Suprapubic skin (tissue), 4 donors: ENCODE data around the gene STARD8. TPM values are rescaled to one million over a fixed set of nuclear protein-coding genes. Genes with fewer than 3 reads are reported as not detected.

Experiments used
- DNase-seq, 2 donors: peaks; one replicate each; pipeline ENCODE4 v3.0.0-alpha.2; 2019; ENCODE audit warnings: low spot score in 2 of 2
- H3K27ac ChIP-seq: fragments of 200-600 bp; sonication (generic); one replicate; pipeline ENCODE4 v1.5.1; 2019
- H3K27me3 ChIP-seq: fragments of 200-600 bp; sonication (generic); one replicate; pipeline ENCODE4 v1.5.1; 2019
- H3K36me3 ChIP-seq: fragments of 200-600 bp; sonication (generic); one replicate; pipeline ENCODE4 v1.5.1; 2019
- H3K4me1 ChIP-seq: fragments of 200-600 bp; sonication (generic); one replicate; pipeline ENCODE4 v1.5.1; 2019
- H3K4me3 ChIP-seq: fragments of 200-600 bp; sonication (generic); one replicate; pipeline ENCODE4 v1.5.1; 2019; ENCODE audit warnings: mild to moderate bottlenecking
- H3K9me3 ChIP-seq: fragments of 200-600 bp; sonication (generic); one replicate; pipeline ENCODE4 v1.5.1; 2019
- EP300 ChIP-seq: sonication (generic); formaldehyde crosslinking; IDR thresholded peaks from one replicate; pipeline ENCODE4 v1.6.1; 2017; ENCODE audit warnings: antibody characterized with exemption
- POLR2A ChIP-seq, 2 donors: fragments of 450-650 bp; IDR thresholded peaks; one replicate each; pipeline ENCODE4 v1.6.1; 2017; ENCODE audit warnings: antibody characterized with exemption in 2 of 2, mild to moderate bottlenecking in 2 of 2, moderate library complexity in 2 of 2
- POLR2AphosphoS5 ChIP-seq, 3 donors: sonication (generic); formaldehyde crosslinking; IDR thresholded peaks; one replicate each; pipeline ENCODE4 v1.6.1; 2017; ENCODE audit warnings: antibody characterized with exemption in 3 of 3
- WGBS: methylation state at CpG from one replicate; pipeline ENCODE4 v1.1.5; 2018; 5-methylcytosine and 5-hydroxymethylcytosine counted together
- total RNA-seq, 4 donors: library from RNA; depleted of rRNA; stranded (reverse); fragments of >200 nt; gene quantifications; one replicate each; pipeline ENCODE4 v1.1.0, GENCODE V29; 2016
- TF ChIP-seq, protein P1 (sequence below), 2 donors: fragments of 200-600 bp in 1 of 2; fragments of 450-650 bp in 1 of 2; sonication (generic) in 1 of 2; IDR thresholded peaks; one replicate each; pipeline ENCODE4 v1.5.1; 2016 to 2019; ENCODE audit warnings: antibody characterized with exemption in 2 of 2, mild to moderate bottlenecking in 1 of 2, moderate library complexity in 1 of 2

The STARD8 gene
- total RNA-seq, 4 donors from 2014 or later = 2.0 to 4.5 (median 2.3) TPM

DNA sequence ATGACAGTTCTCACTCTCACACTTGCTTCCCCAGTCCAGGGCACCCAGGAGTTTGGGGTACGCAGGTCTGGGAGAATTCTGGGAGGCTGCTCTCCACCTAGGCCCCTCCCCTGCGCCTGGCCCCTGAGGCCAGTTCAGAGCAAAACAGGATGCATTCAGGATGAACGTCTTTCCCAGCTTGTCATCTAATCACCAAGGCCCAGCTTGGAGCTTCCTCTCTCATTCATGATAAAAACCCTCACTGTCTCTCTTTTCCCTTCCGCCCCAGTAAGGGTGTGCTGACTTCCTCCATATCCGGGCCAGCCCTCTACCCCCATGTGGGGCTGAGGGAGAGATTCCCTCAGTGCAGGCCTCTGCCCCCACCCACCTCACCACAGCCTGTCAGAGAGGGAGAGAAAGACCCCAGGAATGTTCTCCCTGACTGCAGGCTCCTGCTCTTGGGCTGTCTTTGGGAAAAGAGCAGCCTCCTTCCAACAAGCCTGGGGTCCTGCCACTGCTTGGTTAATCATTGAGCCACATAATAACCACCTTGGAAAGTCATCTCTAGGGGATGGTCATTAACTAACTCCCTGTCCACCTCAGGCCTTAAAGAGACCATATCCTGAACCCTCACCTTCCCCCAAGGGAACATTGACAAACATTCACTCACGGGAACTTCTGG, 50.1 kb downstream of the STARD8 start:
- no peak overlapping the region for H3K4me3 ChIP-seq
- no peaks in the 10 kb centered on the region for H3K36me3 ChIP-seq
- H3K9me3 ChIP-seq = no peaks in the 10 kb centered on the region
- no peaks in the 10 kb centered on the region for H3K4me1 ChIP-seq
- H3K27me3 ChIP-seq = no peaks in the 10 kb centered on the region
- DNase-seq = no peak
- WGBS = 65% methylated on average over 6 of the region's 6 CpGs
- TF ChIP-seq POLR2A (IDR thresholded peaks at IDR 0.05) = no peak
- no peak for TF ChIP-seq POLR2AphosphoS5 (IDR thresholded peaks at IDR 0.05)
- no peak for TF ChIP-seq EP300
- TF ChIP-seq, protein P1, sequence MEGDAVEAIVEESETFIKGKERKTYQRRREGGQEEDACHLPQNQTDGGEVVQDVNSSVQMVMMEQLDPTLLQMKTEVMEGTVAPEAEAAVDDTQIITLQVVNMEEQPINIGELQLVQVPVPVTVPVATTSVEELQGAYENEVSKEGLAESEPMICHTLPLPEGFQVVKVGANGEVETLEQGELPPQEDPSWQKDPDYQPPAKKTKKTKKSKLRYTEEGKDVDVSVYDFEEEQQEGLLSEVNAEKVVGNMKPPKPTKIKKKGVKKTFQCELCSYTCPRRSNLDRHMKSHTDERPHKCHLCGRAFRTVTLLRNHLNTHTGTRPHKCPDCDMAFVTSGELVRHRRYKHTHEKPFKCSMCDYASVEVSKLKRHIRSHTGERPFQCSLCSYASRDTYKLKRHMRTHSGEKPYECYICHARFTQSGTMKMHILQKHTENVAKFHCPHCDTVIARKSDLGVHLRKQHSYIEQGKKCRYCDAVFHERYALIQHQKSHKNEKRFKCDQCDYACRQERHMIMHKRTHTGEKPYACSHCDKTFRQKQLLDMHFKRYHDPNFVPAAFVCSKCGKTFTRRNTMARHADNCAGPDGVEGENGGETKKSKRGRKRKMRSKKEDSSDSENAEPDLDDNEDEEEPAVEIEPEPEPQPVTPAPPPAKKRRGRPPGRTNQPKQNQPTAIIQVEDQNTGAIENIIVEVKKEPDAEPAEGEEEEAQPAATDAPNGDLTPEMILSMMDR (IDR thresholded peaks at IDR 0.05) = no peak
- no peak overlapping the region for H3K27ac ChIP-seq

DNA sequence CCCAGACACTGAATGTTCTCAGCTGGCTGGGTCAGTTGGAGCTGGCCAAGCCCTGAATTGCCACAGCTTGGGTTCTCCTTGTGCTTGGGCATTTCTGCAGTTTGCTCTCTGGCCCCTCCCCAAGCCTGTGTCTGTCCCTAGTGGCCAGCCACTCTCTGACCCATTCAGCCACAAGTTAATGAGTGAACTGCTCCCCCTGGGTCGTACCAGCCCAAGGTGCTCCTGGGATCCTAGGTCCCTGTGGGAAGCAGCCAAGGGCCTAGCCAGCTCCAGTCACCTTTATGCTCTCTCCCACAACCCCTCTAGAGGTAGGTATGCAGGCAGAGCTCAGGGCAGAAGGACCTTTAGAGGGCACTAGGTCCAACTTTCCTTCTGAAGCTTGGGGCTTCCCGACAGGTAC, 51.5 kb downstream of the STARD8 start:
- no peaks in the 10 kb centered on the region for H3K4me1 ChIP-seq

DNA sequence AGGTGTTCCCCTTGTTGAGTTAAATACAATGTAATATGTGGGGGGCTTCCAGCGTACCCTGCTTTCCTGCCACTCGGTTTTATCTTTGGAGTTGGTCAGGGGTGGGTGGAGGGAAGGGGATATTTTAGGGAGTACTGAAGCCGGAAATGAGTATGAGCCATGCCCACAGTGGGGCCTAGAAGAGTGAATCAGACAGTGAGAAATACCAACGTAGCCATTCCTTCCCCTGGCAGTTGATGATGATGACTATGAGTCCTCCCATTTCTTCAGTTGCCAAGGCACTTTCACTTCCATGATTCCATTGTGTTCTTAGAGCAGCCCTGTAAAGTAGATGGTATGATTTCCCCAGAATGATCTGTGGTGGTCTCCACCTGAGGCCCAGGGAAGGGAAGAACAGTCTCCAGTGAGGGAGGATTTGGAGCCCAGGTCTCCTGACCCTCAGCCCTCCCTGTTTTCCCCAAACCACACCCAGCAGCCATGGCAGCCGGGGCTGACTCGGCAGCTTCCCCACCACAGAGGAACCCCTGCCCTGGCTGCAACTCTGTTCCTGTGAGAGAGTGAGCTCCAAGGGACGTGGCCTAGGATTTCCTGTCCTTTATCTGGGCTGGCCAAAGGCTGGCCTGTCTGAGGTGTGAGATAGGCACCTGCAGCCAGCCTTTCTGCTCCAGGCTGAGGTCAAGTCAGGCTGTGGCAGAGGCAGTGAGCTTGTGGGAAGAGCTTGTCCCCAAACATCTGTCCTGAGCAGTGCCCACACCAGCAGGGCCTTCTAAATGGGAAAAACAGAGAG, 52.7 kb downstream of the STARD8 start:
- H3K27me3 ChIP-seq = no peaks in the 10 kb centered on the region
- H3K4me1 ChIP-seq = no peaks in the 10 kb centered on the region
- DNase-seq = no peak
- H3K4me3 ChIP-seq = no peak overlapping the region
- no peaks in the 10 kb centered on the region for H3K9me3 ChIP-seq
- no peaks in the 10 kb centered on the region for H3K36me3 ChIP-seq
- H3K27ac ChIP-seq = no peak overlapping the region
- TF ChIP-seq POLR2AphosphoS5 (IDR thresholded peaks at IDR 0.05) = no peak
- TF ChIP-seq POLR2A (IDR thresholded peaks at IDR 0.05) = no peak
- no peak for TF ChIP-seq EP300
- TF ChIP-seq, protein P1 (IDR thresholded peaks at IDR 0.05) = no peak
- 64% methylated on average over 7 of the region's 7 CpGs for WGBS

More for the DNA sequence above, 51.5 kb downstream of the STARD8 start:
- Histone ChIP-seq H3K4me3 (no peak overlapping the region), H3K27ac (no peak overlapping the region), H3K27me3 (no peaks in the 10 kb centered on the region), H3K36me3 (no peaks in the 10 kb centered on the region), H3K9me3 (no peaks in the 10 kb centered on the region)
- no peak for DNase-seq
- WGBS = 88% methylated on average over 1 of the region's 2 CpGs
- TF ChIP-seq POLR2A (IDR thresholded peaks at IDR 0.05) (no peak), POLR2AphosphoS5 (IDR thresholded peaks at IDR 0.05) (no peak), EP300 (no peak)
- TF ChIP-seq, protein P1 (IDR thresholded peaks at IDR 0.05) = no peak

- Histone ChIP-seq H3K27me3 (no peaks in the 10 kb centered on the region), H3K4me1 (no peaks in the 10 kb centered on the region), H3K4me3 (no peak overlapping the region), H3K36me3 (no peaks in the 10 kb centered on the region), H3K27ac (no peak overlapping the region), H3K9me3 (no peaks in the 10 kb centered on the region)
- 45% methylated on average over 4 of the region's 5 CpGs for WGBS
- TF ChIP-seq EP300 (no peak), POLR2A (IDR thresholded peaks at IDR 0.05) (no peak)
- TF ChIP-seq, protein P1 (IDR thresholded peaks at IDR 0.05) = no peak
- DNase-seq = no peak
Measured at GRCh38 chrX:68703369-68703768, 55.9 kb downstream of the STARD8 start.

DNA sequence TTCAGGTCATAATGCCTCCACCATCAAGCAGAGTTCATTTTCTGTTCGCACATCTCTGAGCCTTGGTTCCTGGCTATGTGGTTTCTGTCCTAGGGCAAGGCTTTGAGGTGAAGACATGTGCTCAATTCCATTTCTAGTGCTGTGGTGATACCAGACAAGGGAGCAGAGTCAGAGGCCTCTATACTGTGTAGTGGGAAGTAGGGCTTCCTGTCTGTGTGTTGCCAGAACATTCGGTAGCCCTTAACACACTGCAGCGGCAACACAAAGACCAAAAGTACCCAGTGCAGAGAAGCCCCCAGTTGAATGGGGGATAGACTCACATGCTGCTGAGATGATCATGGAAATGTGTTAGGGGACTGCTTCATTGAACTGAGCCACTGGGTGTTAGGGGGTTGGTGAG, 56.4 kb downstream of the STARD8 start:
- H3K27ac ChIP-seq = no peak overlapping the region
- no peaks in the 10 kb centered on the region for H3K4me1 ChIP-seq
- H3K27me3 ChIP-seq = no peaks in the 10 kb centered on the region
- no peak overlapping the region for H3K4me3 ChIP-seq
- H3K9me3 ChIP-seq = no peaks in the 10 kb centered on the region
- WGBS = 86% methylated on average over 2 of the region's 3 CpGs
- DNase-seq = no peak
- H3K36me3 ChIP-seq = no peaks in the 10 kb centered on the region
- TF ChIP-seq, protein P1 (IDR thresholded peaks at IDR 0.05) = no peak
- TF ChIP-seq POLR2AphosphoS5 (IDR thresholded peaks at IDR 0.05) (no peak), EP300 (no peak), POLR2A (IDR thresholded peaks at IDR 0.05) (no peak)
